GM19467 (cell line): Measurements from ENCODE around the gene ENTPD1.
"Not testable (repeated sequence)": the region's sequence is repeated elsewhere in the genome, so short reads cannot be mapped to it uniquely, and the experiment has no call there.

Experiments
- ATAC-seq: cut with Tn5 transposase; IDR thresholded peaks from one replicate; pipeline ENCODE4 v1.9.1; 2021; ENCODE audit warnings: mild to moderate bottlenecking, moderate library complexity; ENCODE audit not compliant: unreplicated experiment

Gene ENTPD1

DNA sequence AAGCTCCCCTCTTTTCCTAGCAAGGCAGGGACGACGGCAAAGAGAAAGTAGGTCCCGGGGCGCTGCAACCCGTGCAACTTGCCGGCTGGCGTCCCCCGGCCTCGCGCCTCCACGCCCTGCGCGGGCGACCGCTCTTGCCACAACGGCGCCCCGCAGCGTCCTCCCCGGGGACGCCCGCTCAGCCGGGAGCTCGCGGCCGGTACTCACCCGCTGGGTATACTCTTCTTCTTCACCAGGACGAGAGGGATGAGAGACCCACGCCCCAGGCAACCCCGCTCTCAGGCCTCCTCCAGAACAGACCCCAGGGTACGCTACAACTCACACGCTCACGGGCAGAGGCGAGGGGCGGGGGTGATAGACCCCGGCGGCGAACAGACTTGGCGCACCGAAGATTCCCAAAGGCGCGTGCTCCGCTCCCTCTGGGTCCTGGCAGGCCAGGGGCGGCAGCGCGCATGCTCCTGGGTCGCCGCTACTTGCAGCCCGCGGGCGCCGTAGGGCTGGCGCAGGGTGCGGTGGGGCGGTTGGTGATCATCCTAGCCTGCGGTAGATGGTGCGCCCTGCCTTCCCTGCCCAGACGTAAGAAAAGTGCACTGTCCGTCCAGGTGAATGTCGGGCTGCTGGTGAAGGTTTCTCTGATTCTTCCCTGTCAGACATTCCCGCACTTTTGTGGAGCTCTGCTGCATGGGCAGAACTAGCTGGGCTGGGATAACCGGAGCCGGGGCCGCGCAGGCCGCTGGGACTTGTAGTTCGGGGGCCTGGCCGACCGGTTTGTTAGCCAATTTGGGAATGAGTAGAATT, 151.7 kb downstream of the ENTPD1 start, which contains the start of gene CC2D2B:
CC2D2B (plus strand) TSS at position 520 of the 798 bp plus-strand sequence. CDS start 3,349 bp downstream, outside the sequence.
- ATAC-seq, result peak; percentile 83

GRCh38 chr10:95908450-95908849, 152.5 kb downstream of the ENTPD1 start:
- no peak for ATAC-seq

GRCh38 chr10:95909561-95909960, 153.6 kb downstream of the ENTPD1 start:
- ATAC-seq, result no peak

GRCh38 chr10:95916039-95916438, 160.1 kb downstream of the ENTPD1 start:
- not testable (repeated sequence) for ATAC-seq
